GM19035 (cell line): ENCODE results near the gene CUX1.

Experiments
- ATAC-seq: cut with Tn5 transposase; IDR thresholded peaks from one replicate; pipeline ENCODE4 v1.9.1; 2021; ENCODE audit not compliant: unreplicated experiment

Gene CUX1

GRCh38 chr7:102254521-102254920 lies 437.1 kb downstream of the CUX1 start:
- ATAC-seq = no peak

GRCh38 chr7:102255501-102255900 lies 438.1 kb downstream of the CUX1 start:
- ATAC-seq = no peak

DNA sequence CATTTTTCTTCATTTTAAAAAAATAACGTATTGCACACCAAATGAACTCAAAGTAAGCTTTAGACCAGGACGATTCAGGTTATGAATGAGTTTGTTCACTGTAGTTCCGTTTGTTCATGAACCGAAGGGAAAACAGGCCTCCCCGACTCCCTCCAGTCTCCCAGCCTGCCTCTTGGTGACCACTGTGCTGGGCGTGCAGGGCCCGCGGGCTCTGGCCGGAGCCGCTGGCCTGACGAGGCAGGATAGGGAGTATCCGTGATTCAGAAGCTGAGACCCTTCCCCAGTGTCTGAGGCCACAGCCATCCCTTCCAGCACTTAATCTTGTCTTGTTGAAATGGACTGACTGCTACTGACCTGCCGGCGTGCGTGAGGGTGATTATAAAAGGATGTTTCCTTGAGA lies 438.5 kb downstream of the CUX1 start:
- no peak for ATAC-seq

- ATAC-seq = no peak
Observed at GRCh38 chr7:102258073-102258748, 440.8 kb downstream of the CUX1 start.

- ATAC-seq = no peak
Observed at GRCh38 chr7:102258749-102259107, 441.3 kb downstream of the CUX1 start.

GRCh38 chr7:102260856-102261255 lies 443.4 kb downstream of the CUX1 start:
- no peak for ATAC-seq

DNA sequence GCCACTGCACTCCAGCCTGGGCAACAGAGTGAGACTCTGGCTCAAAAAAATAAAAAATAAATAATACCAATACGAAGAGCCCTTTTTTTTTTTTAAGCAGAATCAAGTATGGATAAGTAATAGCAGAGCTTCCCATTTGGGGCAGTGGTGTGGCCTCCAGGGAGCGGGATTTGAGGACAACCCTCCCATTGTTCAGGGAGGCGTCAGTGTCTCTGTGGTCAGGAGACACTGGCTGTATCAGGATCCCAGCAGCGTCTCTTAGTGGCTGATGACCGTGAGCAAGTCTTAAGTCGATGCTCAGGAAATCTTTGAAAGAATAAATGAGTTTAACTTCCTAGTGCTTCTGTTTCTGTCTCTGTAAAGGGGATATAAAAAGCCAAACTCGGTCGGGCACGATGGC lies 444.0 kb downstream of the CUX1 start:
- ATAC-seq = no peak

GRCh38 chr7:102262546-102262945 lies 445.1 kb downstream of the CUX1 start:
- ATAC-seq = no peak

DNA sequence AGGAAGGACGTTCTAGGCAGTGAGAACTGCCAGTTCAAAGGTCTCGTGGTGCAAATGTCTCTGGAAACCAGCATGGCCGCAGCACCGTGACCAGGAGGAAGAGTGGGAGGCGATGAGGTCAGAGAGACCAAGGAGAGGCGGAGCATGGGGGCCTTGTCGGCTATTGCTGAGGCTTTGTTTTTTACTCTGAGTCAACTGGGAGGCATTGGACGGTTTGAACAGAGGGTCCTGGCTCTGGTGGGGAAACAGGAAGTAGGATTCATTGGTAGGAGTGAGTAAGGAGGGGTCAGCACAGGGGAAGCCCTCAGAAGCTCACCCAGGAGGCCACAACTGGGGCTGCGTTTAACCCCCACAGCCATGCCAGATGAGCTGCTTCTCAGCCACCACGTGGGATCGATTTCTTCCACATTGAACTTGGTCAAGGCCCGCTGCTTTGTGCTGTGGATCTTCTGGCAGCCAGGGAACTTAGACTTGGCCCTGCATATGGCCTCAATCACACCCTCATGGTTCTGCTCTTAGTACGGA lies 447.0 kb downstream of the CUX1 start:
- no peak for ATAC-seq

- no peak for ATAC-seq
Observed at GRCh38 chr7:102266541-102266940, 449.1 kb downstream of the CUX1 start.

GRCh38 chr7:102268635-102269034 lies 451.2 kb downstream of the CUX1 start:
- ATAC-seq = no peak

DNA sequence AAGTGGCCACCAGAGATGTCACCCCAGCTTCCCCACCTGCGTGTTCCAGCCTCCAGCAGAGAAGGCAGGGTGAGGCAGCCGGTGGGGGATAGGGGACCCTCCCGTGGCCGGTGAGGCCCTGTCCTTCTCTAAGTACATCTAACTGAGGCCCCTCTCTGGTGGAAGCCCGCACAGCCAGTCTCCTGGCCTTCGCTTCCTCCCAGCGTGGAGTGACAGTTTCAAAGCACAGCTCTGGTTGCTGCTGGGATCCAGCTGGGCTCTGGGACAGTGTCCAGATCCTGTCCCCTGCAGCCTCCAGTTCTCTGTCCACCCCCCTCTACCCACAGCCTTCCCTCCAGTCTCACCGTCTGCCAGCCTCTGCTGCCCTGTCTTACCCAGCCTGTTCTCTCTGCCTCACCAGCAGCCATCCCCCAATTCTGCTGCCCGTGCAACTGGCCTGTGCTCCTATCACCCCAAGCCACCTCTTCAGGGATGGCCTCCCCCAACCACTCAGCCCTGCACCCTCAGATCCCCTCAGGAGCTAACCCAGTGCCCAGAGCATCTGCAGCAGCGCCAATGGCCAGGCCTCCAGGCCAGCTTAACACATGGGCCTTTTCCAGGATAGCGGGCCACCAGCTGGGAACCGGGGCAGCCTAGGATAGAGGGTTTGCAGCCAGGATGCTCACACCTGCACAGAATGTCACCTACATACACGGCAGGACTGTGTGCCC lies 452.9 kb downstream of the CUX1 start:
- ATAC-seq = no peak

DNA sequence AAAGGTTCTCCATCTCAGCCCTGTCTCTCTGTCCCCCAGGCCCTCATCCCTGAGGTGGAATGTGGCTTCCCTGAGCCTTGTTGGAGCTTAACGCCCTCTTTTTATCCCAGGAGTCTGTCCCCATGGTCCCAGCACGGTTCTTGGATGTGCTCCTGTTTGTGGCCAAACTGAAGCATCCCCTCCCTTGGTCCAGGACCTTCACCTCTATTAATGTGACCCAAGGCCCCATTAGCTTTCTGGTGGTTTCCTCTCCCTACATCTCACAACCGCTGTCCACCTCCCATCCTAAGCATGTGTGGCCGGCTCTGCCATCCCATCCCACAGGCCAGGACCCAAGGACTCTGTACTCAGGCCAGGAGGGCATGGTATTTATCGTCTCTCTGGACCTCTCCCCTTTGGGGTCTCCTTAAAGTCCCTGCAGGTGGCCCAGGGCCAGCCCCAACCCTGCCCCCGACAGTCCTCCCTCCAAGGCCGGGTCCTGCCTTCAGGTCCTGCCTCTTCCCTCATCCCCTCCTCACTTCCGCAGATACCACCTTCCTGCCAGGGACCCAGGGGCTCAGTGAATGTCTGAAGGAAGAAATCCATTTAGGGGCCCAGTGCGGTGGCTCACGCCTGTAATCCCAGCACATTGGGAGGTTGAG lies 453.9 kb downstream of the CUX1 start:
- no peak for ATAC-seq

GRCh38 chr7:102272075-102272916 lies 454.9 kb downstream of the CUX1 start:
- ATAC-seq = peak; percentile 70

GRCh38 chr7:102272917-102273748 lies 455.7 kb downstream of the CUX1 start:
- no peak for ATAC-seq

GRCh38 chr7:102273749-102274712 lies 456.6 kb downstream of the CUX1 start:
- ATAC-seq = no peak

DNA sequence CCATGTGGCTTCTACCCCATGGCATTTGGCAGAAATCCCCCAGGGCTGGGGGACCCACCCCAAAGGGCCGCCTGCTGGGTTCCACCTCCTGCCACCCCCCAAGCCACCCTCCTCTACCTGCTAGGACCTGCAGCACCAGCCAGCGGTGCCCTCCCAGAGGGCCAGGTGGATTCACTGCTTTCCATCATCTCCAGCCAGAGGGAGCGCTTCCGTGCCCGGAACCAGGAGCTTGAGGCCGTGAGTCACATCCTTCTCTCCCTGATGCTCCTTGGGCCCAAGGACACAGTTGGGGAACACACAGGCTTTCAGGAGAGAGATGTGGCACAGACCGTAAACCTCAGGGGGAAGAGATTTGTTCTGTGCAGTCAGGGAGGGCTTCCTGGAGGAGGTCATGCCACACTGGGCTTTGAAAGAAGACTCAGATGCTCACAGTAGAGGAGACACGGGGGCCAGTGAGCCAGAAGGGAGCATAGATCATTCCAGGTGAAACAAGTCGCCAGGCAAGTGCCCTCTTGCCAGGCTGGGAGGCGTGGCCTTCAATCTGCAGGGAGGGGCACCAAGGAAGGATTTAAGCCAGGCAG lies 457.8 kb downstream of the CUX1 start:
- ATAC-seq = no peak

DNA sequence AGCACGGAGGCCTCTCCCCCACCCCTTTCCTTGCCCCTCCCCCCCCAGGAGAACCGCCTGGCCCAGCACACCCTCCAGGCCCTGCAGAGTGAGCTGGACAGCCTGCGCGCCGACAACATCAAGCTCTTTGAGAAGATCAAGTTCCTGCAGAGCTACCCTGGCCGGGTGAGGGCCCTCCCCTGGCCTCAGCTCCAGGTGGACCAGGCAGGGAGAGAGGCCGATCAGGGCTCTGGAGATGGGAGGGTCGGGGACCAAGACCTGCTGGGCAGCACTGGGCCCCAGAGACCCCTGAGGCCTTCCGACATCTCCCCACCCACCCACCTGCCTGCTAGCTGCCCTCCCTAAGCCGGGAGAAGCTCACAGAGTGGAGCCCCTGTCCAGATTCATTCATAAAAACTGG lies 460.5 kb downstream of the CUX1 start:
- ATAC-seq = no peak
